Left cardiac atrium (tissue), 4 donors: ENCODE measurements around the gene HIVEP3. TPM values are rescaled to one million over a fixed set of nuclear protein-coding genes. Genes with fewer than 3 reads are reported as not detected.
A peak's percentile ranks its signal among the peaks of the same experiment; 100 is the strongest.

Experiments
- ATAC-seq, 2 donors: fragments of 200-7000 bp; cut with Tn5 transposase; one replicate each; pipeline ENCODE4 v1.9.1; 2020; ENCODE audit warnings: mild to moderate bottlenecking in 2 of 2, moderate library complexity in 2 of 2
- DNase-seq: peaks from one replicate; pipeline ENCODE4 v3.0.0-alpha.2; 2020
- intact Hi-C, 2 donors: fragments of 100-400 bp; cut with DNase I; formaldehyde crosslinking; loops; one replicate each; pipeline versions ENCODE4 v1.14.1 to v1.15.1; 2022 to 2023
- total RNA-seq, 2 donors: library from RNA; stranded (reverse); fragmentation: NEBNext Ultra II Directional; extraction: Animal tissue kit (Norgen Biotek cat#: 25700); gene quantifications; one replicate each; pipeline ENCODE4 v1.2.1, GENCODE V29; 2021
- donor health status: DM: no; HTN: yes; CAD: no.
- donor health status: DM: no; HTN: yes; CAD: no; lungs with severe emphysema.
- donor health status: DM: yes; HTN: yes; CAD: no.
- donor health status: Dilated cardiomyopathy.

HIVEP3 gene
- total RNA-seq, 2 donors from 2014 or later = 6.6 to 7.2 TPM

DNA sequence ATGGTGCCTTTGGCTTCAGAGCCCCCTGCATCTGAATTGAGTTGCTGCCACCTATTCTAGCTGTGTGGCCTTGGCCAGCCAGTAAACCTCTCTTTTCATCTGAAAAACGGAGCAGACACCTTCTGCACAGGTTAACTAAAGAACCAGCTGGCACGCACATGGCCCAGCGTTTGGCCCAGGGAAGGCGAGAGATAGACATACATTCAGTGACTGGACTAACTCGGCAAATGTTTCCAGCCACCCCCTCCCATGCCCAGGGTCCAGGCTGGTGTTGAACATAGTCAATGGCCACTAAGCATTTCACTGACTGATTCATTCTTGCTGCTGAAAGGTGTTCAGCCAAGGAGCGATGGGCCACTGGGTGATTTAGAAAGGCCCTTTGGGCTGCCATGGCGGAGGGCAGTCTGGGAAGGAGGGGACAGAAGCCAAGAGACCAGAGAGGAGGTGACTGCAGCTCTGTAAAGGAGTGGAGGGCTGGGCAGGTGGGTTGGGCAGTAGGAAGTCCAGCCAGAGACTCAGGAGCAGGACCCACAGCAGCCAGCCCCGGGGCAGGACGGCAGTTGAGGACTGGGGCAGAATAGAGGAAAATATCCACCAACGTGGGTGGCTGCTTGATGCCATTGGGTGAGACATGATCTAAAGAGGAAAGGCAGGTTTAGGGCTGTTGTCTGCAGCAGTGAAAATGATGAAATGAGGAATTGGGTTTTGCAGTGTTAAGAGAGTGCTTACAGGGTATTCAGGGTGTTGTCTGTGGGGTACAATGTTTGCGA is 184.3 kb downstream of the HIVEP3 start:
- ATAC-seq (no peak), DNase-seq (no peak)
- intact Hi-C loops = loop anchor here in 1 of 2 donors (10.0 kb wide), 1 partner anchor 60 kb away; no protein-coding TSS in a partner anchor

DNA sequence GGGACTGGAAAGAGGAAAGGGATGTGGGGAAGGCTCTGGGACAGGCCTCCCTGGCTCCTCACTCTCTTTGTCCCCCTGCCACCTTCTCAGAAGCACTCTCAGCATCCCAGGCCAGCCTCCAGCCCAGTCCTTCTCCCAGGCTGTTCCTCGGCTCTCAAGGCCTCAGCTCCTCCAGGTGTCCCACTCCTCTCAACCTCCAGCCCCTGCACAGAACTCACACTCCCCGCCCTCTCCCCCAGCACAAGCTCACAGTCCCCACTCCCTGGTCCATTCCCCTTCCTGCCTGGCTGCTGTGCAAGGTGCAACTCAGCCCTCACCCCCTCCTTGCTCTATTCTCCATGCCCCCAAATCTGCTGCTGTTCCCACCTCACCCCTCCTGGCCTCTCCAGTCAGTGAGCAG is 185.0 kb downstream of the HIVEP3 start:
- ATAC-seq (no peak), DNase-seq (no peak)
- intact Hi-C loops = loop anchor here in 1 of 2 donors (10.0 kb wide), 1 partner anchor 61 kb away; no protein-coding TSS in a partner anchor

DNA sequence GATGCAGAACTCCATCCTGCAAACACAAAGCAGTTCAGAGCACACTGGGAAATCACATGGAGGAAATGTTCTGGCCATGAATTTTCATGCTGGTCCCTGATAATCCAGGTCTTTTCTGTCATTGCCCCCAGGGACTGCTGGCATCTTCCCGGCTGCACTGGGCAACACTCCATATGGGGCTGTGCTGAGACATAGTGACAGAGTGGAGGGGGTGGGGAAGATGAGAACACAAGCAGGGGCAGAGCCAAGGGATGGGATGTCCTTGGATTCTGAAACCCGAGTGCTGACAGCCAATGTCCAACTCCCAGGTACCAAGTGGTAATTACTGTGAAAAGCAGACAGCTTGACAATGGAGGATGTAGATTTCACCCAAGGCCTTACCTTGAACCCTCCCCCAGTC is 185.7 kb downstream of the HIVEP3 start:
- peak; percentile 59 to 70 for ATAC-seq
- intact Hi-C loops = loop anchor here in 1 of 2 donors (10.0 kb wide), 1 partner anchor 62 kb away; no protein-coding TSS in a partner anchor
- DNase-seq = peak; percentile 35

DNA sequence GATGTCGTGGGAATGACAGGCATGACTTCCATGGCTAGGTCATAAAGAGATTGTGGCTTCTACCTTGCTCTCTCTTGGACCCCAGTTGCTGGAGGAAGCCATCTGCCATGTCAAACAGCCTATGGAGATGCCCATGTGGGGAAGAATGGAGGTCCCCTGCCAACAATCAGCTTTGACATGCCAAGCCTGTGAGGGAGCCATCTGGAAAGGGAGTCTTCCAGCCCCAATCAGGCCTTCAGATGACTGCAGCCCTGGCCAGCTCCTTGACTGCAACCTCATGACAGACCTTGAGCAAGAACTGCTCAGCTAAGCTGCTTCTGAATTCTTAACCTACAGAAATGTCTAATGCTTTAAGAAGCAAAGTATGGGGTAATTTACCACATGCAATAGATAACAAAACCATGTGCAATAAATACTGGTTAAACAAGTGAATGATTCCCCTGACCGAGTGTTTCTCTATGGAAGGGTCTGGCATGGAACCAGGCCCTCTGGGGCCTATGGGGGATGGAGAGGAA is 187.1 kb downstream of the HIVEP3 start:
- ATAC-seq = no peak
- intact Hi-C loops = loop anchor here in 1 of 2 donors (10.0 kb wide), 1 partner anchor 63 kb away; no protein-coding TSS in a partner anchor
- DNase-seq = no peak

DNA sequence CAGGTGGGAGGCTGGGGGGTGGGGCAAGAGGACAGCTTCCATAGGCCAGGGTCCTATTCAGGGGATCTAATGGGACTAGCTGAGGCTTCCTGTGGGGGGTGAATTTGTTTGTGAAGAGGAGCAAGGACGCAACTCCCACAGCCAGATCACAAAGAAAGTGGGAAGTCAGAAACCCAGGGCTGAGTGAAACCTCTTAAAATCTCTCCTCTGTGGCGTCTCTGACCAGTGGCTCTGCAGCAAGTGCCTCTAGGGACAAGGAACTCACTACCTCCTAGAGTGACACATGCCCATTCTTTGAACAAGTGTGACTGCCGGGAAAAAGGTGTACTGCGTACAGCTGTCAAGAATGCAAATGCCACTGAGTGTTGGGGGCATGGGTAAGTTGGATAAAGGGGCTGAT is 187.9 kb downstream of the HIVEP3 start:
- intact Hi-C loops = loop anchor here in 1 of 2 donors (10.0 kb wide), 1 partner anchor 64 kb away; no protein-coding TSS in a partner anchor
- DNase-seq (no peak), ATAC-seq (no peak)

DNA sequence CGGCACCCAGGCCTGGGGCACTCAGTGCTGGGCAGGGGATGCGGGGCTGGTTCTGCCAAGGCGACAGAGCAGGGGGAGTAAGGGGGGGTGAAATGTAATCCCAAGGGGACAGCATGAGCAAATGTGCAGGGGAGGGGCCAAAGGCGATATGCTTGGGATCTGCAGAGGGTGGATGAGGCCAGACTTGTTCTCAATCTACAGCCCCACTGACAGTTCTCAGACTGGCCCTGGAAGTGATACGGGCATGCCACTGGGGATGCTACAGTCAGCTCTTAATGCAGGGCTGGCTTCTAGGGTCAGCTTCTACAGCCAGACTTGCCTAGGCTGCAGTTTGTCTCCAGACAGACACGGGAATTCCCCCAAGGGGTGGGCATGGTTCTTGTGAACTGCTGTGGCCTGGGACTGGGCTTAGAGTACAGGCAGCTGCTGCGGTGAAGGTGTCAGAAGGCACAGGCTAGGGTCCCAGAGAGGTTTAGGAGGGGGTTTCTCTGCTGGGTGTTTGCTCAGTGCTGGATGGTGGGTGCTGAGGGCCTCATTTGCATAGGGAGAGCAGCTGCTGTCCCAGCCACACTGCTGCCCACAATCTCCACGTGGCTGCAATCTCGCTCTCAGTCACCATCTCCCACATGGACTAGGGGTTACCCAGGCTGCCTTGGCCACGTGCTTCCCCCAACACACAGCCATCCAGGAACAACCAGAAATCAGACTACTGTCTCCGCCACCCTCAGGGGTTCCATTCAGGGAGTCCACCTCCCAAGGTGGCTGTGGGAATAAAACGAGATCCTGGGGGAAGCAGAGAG is 190.1 kb downstream of the HIVEP3 start:
- ATAC-seq = peak in 1 of 2 donors; percentile 14
- no peak for DNase-seq
- intact Hi-C loops = no loop called here

DNA sequence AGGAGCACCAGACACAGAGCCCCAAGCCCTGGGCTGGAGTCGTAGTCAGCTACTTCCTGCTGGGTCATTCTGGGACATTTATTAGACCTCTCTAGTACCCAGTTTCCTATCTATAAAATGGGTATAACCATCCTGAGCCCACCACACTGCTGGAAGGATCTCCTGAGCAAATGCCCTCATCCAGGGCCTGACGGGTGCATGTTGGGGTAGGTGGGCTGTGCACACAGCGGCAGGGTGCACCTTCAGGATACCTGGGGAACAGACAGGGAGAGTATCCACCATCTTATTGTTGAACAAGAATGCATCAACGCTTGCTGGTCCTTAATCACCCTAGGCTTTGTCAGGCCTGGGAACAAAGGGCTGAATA is 191.0 kb downstream of the HIVEP3 start:
- intact Hi-C loops = no loop called here
- no peak for ATAC-seq
- DNase-seq = no peak

DNA sequence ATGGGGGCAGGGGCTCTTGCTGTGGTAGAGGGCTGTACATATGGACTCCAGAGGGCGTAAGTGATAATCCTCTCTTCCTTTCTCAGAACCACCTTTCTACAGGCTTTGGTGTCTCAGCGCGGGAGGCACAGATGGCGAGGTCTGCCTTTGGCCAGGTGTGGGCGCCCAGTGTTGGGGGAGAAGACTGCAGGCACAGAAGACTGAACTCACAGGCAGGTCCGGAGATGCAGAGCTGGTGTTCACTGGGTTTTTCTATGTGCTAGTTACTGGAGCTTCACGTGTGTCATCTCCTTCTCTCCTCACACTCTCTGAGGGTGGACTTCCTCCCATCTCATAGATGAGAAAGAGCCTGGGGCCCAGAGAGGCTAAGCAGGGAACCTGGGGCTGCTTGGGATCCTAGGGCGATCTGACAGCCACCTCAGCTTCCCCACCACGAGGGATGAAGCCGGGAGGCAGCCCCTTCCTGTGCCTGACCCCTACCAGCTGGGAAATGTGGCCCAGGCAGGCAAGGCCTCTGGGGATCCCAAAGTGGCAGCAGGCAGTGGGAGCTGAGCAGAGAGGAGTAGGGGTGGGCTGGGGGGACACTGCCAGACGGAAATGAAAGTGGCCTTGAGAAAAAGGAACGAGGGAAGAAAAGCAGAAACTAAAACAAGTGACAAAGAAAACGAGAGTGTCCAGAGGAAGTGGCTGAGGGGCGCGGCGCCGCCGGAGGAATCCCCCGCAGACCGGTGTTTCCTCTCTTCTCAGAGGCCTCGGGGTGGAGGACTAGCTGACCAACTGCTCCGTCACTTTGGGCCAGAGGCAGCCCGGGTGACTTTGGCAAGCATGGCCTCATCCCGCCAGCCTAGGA is 191.6 kb downstream of the HIVEP3 start:
- intact Hi-C loops = no loop called here
- ATAC-seq (peak; percentile 69 to 74), DNase-seq (peak; percentile 65)

DNA sequence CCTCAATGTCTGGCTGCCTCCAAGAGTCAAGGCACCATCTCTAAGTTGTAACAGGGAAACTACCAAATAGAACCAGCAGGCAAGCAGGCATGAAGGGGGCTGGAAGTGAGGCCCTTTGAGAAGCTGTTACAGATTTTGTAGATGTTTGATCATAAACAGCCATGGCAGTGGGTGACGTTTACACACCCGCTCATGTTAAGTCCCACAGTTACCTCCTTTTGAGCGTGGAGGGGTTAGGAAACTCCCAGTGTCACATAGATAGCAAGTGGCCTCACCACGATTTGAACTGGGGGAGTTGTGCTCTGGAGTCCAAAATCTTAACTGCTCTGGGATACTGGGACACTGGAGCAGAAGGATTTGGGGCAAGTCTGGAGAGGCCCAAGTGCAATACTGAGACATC is 192.4 kb downstream of the HIVEP3 start:
- intact Hi-C loops = no loop called here
- ATAC-seq (no peak), DNase-seq (no peak)

DNA sequence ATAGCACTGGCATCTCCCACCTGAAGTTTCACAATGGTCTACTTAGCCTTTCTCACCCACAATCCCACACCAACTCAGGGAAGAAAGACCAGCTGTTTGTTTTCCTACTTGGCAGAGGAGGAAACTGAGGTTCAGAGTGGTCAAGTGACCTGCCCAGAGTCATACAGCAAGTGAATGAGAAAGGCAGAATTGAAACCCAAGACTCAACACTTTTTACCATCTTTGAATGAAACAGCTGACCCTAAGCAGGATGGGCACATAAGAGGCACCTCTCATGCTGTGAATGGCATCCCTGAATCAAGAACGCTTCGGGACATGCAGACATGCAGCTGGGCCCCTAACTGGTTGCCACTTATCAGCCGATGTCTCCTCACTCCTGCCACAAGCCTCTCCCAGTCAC is 193.8 kb downstream of the HIVEP3 start:
- intact Hi-C loops = no loop called here
- no peak for DNase-seq
- ATAC-seq = no peak

DNA sequence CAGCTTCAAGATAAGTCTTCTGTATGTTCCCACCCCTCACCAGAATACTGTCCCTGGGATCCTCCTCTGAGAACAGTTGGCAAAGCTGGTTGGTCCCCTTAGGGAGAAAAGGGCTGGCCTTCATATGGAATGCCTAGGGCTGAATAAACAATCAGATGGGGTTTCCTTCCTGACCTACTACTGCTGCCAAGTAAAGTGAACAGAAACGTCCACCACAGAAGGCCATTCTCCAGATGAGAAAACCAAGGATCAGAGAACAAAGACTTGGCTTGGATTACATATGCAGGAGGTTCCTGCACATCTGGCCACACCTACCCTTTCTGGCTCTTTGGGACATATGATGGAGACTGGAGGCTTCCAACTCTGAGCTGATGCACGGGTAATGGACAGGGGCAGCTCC is 194.5 kb downstream of the HIVEP3 start:
- DNase-seq (no peak), ATAC-seq (peak in 1 of 2 donors; percentile 3)
- intact Hi-C loops = no loop called here

DNA sequence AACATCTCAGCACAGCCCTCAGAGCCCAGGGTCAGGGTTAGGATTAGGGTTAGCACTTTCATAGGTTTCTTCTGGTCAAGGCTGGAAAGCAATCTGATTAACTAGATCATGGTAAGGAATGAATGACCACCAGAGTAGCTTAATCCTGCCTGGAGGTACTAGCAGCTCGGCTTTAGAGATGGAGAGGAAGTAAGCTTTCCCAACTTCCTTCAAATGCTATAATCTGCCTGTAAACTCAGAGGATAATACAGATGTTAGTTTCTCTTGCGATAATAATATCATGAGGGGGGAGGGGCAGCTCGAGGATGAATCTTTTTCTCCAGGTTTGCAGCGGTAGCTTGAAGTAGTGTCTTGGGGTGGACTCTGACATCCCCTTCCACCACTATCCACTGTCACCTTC is 194.9 kb downstream of the HIVEP3 start:
- DNase-seq (no peak), ATAC-seq (no peak)
- intact Hi-C loops = no loop called here

DNA sequence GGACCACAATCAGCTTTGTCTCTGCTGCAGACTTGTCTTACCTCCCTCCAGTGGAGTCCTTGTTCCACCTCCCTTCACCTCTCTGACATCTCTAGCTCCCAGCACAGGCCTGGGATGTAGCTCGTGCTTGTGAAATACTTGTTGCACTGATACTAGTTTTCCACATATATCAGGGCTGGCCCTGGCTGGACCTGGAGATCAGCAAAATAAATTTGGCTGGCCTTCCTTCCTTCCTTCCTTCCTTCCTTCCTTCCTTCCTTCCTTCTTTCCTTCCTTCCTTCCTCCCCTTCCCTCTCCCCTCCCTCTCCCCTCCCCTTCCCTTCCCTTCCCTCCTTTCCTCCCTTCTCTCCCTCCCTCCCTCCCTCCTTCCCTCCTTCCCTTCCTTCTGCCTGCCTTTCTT is 196.5 kb downstream of the HIVEP3 start:
- DNase-seq (no peak), ATAC-seq (no peak)
- intact Hi-C loops = no loop called here

DNA sequence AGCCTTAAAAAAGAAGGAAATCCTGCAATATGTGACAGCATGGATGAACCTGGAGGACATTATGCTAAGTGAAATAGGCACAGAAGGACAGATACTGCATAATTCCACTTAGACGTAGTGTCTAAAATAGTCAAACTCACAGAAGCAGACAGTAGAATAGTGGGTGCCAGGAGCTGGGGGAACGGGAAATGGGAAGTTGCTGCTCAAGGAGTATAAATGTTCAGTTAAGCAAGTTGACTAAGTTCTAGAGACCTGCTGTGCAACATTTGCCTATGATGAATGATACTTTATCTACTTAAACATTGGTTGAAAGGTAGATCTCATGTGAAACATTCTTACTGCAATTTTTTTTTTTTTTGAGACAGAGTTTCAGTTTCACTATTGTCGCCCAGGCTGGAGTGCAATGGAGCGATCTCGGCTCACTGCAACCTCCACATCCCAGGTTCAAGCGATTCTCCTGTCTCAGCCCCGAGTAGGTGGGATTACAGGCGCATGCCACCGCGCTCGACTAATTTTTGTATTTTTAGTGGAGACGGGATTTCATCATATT is 197.8 kb downstream of the HIVEP3 start:
- intact Hi-C loops = no loop called here
- no peak for DNase-seq
- ATAC-seq = no peak

DNA sequence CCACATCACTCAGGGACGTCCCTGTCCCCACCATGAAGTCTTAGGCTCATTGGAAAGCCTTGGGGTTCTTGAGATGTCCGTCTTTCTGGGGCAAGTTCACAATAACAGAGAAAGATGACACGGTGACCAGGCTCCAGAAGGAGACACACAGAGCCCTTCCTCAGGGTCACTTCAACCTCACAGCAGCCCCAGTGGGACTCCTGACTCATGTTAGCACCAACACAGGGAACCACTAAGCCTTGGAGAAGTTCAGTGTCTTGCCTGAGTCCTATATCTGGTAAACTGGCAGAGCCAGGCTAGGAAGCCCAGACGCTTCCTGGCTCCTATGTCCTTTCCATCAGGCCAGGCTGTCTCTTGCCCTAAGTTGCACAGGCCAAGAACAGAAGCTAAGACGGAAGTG is 199.1 kb downstream of the HIVEP3 start:
- intact Hi-C loops = no loop called here
- DNase-seq (no peak), ATAC-seq (no peak)

DNA sequence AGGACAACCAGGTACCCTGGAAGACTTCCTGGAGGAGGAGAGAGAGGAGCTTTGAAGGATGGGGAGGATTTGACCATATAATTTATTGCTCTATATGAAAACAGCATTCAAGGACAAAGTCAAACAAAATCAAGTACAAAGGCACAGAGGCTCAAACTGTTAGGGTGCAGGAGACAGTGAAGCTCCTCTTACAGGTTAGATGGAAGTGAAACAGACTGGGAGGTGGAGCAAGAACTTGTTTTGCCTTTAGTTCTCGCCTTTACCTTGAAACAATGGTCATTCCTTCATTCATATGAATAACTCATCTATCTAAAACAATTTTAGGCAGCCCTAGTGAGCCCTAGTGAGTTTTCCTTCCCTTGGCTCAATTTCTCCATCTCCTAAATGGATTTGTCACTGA is 199.6 kb downstream of the HIVEP3 start:
- DNase-seq = no peak
- no peak for ATAC-seq
- intact Hi-C loops = no loop called here

DNA sequence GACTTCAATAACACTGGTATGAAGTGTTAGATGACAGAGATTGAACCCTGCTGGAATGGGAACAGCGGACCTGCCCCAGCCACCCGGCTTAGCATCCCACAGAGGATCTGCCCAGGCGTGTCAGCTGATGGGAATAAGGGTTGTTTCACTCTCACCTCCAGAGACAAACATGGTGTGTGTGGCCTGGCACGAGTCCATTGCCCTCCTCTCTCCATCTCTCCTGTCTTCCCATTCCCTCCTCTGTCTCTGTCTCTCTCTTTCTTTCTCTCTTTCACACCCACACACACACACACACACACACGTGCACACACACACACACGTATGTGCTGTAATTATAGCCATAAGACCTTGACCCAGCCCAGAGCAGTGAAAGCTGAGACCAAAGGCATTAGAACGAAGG is 200.2 kb downstream of the HIVEP3 start:
- intact Hi-C loops = no loop called here
- peak; percentile 64 to 85 for ATAC-seq
- DNase-seq = peak; percentile 66

DNA sequence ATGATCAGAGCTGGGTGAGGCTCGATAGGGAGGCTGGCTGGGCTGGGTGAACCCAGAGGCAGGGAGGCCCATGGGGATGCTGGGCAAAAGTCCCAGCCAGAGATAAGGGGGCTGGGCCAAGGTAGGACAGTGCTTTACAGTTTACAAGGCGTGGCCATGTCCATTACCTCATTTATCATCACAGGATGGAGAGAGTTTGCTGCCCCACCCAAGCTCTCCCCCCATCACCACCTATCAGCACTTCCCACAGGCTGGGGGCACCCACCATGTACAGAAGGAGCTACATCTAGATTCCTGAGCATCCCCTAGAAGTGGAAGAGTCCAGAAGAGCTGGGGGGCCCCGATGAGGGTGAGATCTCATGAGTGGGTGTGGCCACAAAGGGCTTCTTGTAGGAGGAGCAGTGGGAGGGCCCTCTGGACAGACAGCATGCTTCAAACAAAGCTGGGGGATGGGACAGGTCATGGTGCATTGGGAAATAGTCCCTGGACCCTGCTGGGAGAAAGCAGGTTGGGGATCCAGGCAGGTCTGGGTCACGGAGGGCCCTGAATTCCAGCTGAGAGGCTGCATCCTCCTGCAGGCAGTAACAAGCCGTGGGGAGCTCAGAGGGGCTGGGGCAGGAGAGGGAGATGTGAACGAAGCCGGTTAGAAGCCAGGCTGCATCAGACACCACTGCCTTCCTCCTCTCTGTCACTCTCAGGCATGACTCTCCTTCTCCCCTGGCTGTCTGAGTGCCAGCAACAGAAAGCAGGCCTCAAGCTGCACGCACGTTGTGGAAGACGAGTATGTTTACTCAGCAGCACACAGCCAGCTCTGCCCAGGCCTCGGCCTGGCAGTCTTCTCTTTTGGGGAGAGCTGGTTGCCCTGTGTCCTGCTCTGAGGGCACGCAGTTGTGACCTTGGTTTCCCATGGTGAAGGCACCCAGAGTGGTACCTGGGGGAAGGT is 202.3 kb downstream of the HIVEP3 start:
- DNase-seq (no peak), ATAC-seq (no peak)
- intact Hi-C loops = no loop called here
